ENCODE measurements around the gene CYBC1.
"Not testable (repeated sequence)": the region's sequence is repeated elsewhere in the genome, so short reads cannot be mapped to it uniquely, and the experiment has no call there.

Gene CYBC1

GRCh38 chr17:82415336-82415735, 35.2 kb downstream of the CYBC1 start:
- no peak for DNase-seq (ENCODE audit: low read depth)
- no peak for TF ChIP-seq CTCF (IDR thresholded peaks at IDR 0.05; ENCODE audit: insufficient read depth, low read depth, low read length, missing control alignments)
- H3K4me3 ChIP-seq (ENCODE audit: low read depth, low read length), result no peak overlapping the region

- peak; percentile 61 for DNase-seq (ENCODE audit: low read depth)
- TF ChIP-seq CTCF (IDR thresholded peaks at IDR 0.05; ENCODE audit: insufficient read depth, low read depth, low read length, missing control alignments), result peak; percentile 35
- no peak overlapping the region for H3K4me3 ChIP-seq (ENCODE audit: low read depth, low read length)
Measured at GRCh38 chr17:82414548-82415281, 35.8 kb downstream of the CYBC1 start.

GRCh38 chr17:82412535-82413520, 37.7 kb downstream of the CYBC1 start:
- no peak for DNase-seq (ENCODE audit: low read depth)
- no peak overlapping the region for H3K4me3 ChIP-seq (ENCODE audit: low read depth, low read length)
- TF ChIP-seq CTCF (IDR thresholded peaks at IDR 0.05; ENCODE audit: insufficient read depth, low read depth, low read length, missing control alignments), result no peak

GRCh38 chr17:82412081-82412480, 38.5 kb downstream of the CYBC1 start:
- H3K4me3 ChIP-seq (ENCODE audit: low read depth, low read length); DNase-seq (ENCODE audit: low read depth): not testable (repeated sequence)

- H3K4me3 ChIP-seq (ENCODE audit: low read depth, low read length), result no peak overlapping the region
- no peak for DNase-seq (ENCODE audit: low read depth)
- no peak for TF ChIP-seq CTCF (IDR thresholded peaks at IDR 0.05; ENCODE audit: insufficient read depth, low read depth, low read length, missing control alignments)
Measured at GRCh38 chr17:82411396-82412053, 39.0 kb downstream of the CYBC1 start.

- no peak for DNase-seq (ENCODE audit: low read depth)
- H3K4me3 ChIP-seq (ENCODE audit: low read depth, low read length), result no peak overlapping the region
- TF ChIP-seq CTCF (IDR thresholded peaks at IDR 0.05; ENCODE audit: insufficient read depth, low read depth, low read length, missing control alignments), result no peak
Measured at GRCh38 chr17:82410014-82410716, 40.4 kb downstream of the CYBC1 start.
